GM21528 (cell line): ENCODE measurements around the gene ASCL2.
"Not testable (repeated sequence)": the region's sequence is repeated elsewhere in the genome, so short reads cannot be mapped to it uniquely, and the experiment has no call there.

Experiments
- ATAC-seq: cut with Tn5 transposase; IDR thresholded peaks from one replicate; pipeline ENCODE4 v1.9.1; 2021; ENCODE audit warnings: mild to moderate bottlenecking, moderate library complexity; ENCODE audit not compliant: unreplicated experiment, low FRiP score

The ASCL2 gene

DNA sequence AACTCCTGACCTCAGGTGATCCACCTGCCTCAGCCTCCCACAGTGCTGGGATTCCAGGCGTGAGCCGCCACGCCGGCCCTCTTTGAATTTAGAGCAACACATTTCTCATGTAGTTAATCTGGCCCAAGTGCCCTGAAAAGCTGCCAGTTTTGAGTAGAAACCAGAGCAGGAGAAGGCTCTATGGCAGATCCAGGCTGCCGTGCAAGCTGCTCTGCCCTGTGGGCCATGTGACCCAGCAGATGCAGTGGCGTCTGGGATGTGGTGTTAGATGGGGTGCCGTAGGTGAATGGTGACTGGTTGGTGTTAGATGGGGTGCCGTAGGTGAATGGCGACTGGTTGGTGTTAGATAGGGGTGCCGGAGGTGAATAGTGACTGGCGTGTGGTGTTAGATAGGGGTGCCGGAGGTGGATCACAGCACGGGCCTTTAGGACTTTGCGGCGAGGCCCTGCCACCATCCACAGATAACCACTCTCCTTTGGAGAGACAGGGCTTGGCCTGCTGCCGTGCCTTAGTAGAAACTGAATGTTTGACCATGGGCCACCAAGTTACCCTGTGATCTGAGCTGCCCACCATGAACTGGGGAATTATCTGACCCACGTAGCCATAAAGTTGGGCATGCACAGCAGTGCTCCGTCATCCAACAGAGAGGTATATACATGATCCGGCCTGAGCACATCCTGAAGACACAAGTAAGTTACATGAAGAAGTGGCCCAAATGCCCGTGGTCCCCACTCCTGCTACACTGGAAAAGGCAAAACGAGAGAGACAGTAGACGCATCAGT lies 32.7 kb downstream of the ASCL2 start:
- no peak for ATAC-seq

DNA sequence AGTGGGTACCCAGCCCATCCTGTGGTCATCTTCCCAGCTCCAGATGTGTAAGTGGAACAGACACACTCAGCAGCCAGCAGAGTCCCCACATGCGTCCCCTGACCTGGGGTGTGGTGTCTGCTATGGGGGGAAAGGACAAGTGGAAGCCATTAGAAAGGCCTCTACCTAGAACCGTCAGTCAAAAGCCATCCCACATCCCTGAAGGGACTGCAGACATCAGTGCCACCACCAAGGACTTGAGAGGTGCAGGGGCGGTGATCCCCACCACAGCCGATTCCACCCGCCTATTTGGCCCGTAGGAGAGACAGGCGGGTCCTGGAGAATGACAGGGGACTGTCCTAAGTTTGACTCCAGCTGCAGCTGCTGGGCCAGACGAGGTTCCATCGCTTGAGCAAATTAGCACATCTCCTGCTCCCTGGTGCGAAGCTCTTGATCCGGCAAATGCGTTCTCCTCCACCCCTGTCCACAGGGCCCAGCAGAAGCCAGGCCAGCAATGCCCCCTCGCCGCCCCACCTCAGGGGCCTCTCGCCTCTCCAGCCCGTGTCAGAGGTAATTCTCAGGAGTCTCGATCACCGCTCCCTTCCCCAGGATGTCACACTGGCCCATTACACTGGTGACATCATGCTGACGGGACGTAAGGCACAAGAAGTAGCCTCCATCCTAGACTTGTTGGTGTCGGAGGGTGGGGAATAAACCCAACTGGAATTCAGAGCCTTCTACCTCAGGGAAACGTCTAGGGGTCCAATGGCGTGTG lies 33.8 kb downstream of the ASCL2 start:
- not testable (repeated sequence) for ATAC-seq

DNA sequence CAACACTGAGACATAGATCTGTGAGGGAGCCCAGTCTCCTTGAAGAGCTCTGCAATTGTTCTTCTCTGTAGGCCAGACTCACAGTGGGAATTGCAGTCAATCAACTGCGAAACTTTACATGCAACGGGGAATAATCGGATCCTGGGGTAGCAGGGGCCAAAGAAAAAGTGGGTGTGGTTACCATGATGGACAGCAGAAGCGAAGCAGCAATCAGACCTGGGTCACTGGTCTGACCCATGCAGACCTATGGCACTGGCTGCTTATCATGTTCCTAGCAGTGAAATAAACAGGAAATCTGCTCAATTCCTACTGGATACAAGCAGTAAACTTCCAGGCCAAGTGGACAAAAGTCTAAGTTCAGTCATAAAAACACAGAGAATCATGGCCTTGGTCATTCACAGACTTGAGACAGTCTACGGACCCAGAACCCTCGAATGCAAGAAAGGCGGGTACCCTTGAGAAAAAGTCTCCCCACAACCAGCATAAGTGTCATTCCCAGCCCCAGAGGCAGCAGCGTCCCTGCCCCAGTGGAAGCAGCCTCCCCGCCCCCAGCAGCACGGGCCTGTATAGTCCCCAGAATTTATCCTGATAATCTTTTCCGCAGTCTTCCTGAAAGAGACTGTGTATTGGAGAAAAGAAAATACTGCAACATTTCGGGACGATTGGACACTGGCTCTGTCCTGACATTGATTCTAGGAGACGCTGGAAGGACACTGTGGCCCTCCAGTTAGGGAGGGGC lies 34.6 kb downstream of the ASCL2 start:
- no peak for ATAC-seq

DNA sequence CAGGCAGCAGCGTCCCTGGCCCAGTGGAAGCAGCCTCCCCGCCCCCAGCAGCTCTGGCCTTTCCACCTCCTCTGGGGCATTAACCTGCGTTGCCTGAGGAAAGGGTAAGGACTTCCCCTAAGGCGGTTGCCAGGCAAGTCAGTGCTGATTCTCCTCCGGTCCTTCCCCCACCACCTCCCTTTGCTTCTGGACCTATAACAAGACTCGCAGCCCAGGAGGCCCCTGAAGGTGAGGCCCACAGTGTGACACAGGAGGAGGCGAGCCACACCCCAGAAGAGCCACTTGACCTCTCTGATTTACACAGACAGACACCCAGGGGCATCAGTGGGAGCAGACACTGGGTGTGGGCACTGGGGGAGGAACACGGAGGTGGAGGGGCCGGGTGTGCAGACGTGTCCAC lies 35.4 kb downstream of the ASCL2 start:
- ATAC-seq: no peak

DNA sequence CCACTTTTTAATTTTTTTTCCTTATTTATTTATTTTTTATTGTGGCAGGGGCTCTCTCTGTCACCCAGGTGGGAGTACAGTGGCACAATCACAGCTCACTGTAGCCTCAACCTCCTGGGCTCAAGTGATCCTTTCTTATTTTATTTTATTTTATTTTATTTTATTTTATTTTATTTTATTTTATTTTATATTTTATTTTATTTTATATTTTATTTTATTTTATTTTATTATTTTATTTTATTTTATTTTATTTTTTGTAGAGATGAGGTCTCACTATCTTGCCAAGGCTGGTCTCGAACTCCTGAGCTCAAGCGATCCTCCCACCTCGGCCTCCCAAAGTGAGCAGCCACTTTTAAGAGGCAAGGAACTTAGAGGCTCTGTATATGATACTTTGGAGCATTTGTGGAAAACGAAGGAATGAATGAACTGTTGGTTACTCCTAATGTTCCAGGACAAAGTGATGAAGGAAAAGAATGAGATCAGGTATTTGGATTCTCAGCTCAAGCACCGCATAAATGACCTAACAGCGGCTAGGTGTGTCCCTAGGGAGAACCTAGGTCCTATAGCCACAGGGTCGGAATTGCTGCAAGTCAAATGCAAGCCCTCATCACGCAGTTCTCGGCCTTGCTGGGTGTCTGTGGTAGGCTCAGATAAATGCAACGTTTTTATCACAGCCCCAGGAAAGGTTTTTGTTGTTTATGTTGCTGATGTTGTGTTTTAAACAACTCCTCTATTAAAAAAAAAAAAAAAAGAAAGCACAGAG lies 36.5 kb downstream of the ASCL2 start:
- ATAC-seq: no peak

DNA sequence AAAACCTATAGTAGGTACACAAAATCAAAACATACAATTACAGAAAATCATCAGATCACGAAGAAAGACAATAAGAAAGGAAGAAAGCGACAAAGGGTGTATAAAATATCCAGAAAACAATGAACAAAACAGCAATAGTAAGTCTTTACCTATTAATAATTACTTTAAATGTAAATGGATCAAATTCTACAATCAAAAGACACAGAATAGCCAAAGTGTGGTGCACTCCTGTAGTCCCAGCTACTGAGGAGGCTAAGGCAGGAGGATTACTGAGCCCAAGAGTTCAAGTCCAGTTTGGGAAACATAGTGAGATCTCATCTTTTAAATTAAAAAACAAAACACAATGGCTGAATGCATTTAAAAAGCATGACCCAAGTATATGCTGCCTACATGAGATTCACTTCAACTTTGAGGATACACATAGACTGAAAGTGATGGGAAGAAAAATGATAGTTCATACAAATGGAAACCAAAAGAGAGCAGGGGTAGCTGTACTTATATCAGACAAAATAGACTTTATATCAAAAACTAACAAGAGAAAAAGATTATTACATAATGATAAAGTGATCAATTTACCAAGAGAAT lies 40.6 kb downstream of the ASCL2 start:
- no peak for ATAC-seq

DNA sequence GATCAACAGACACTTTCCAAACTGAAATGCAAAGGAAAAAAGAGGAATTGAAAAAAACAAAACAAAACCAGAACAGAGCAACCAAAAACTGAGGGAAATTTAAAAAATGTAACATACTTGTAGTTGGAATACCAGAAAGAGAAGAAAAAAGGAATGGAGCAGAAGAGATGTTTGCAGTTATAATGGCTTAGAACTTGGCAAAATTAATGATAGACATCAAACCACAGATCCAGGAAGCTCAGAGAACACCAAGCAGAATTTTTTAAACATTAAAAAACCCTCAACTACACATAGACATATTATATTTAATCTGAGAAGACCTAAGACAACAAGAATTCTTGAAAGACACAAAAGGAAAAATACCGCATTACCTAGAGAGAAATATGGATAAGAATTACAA lies 46.1 kb downstream of the ASCL2 start:
- ATAC-seq: no peak

DNA sequence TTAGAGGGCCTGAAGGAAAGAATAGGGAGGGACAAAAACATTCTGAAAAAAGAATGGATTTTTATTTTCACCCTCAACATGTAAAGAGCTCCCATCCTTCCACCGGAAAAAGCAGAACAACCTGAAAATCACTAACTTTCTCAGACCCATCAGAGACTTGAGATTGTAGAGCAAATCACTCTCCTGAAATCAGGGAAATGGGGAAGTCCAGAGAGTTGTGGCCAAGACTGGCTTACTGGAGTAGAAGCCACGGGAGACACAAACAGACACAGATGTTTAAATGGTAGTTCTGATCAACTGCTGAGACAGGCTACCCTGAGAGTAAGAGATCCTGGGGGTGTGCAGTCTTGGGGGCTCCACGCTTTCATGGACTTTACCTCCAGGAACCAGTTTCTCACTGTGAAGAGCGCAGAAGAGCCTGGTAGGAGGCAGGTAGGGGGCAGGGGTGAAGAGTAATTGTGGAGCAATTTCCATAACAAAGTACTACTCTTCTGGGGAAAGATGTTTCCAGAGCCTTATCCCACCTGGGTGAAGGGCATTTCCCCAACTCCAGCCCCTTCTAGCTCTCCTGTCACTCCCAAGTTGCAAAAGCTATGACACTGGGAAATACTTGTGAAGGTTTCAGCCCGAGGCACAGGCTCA lies 47.1 kb downstream of the ASCL2 start:
- no peak for ATAC-seq

DNA sequence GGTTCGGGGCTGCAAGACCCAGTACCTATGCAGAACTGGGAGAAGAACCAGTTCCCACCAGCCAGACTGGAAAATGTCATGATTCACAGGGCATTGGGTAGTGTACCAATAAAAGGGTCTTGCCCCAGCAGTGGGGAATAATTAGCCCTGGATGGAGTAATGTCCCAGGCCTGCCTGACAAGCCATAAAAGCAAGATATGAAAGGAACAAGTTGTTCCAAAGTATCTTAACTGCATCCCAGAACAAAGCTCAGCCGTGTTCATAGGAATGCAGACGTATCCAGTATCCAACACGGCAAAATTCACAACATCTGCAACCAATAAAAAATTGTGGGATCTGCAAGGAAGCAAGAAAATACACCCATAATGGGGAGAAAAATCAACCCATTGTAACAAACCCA lies 47.9 kb downstream of the ASCL2 start:
- no peak for ATAC-seq

DNA sequence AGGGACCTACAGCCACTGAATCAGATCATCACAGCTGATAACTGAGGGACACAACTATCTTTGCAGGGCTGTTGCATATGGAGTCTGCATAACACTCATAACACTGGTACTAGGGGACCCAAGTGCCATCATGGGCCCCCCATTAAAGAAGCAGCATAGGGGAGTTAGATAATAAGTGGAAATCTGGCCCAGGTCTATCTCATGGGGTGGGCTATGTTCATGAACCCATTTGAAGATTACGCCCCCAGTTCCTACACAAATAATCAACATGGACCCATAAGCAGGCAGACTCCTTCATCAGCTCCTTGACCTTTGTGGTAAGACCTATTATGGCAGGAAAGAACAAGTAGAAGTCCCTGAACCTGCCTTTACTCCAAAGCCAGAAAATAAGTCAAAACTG lies 48.8 kb downstream of the ASCL2 start:
- ATAC-seq: no peak

DNA sequence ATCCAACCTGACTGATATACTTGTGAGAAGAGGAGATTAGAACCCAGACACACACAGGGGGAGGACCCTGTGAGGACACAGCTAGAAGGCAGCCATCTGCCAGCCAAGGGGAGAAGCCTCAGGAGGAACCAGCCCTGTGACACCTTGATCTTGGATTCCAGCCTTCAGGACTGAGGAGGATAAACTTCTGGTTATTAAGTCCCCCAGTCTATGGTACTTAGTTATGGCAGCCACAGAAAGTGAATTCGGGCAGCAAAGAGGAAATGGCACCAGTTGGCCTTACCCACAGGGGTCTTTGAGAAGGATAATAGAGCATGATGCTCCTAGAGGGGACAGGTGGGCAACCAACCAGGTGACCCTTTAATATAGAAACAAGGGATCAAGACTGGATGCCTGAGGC lies 49.4 kb downstream of the ASCL2 start:
- no peak for ATAC-seq

DNA sequence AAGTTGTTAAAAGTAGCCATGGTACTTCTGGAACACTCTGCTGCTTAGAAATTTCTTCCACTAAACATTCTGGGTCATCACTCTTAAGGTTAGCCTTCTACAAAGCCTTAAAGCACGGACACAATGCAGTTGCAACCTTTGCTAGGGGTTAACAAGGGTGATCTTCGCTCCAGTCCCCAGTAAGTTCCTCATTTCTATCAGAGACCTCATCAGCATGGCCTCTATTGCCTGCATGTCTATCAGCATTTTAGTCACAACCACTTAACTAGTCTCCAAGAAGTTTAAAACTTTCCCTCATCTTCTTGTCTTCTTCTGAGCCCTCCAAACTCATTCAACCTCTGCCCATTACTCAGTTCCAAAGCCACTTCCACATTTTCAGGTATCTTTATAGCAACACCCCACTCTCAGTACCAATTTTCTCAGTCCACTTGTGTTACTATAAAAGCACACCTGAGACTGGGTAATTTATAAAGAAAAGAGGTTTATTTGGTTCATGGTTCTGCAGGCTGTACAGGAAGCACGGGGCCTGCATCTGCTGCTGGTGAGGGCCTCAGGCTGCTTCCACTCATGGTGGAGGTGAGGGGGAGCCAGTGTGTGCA lies 50.1 kb downstream of the ASCL2 start:
- ATAC-seq: no peak

DNA sequence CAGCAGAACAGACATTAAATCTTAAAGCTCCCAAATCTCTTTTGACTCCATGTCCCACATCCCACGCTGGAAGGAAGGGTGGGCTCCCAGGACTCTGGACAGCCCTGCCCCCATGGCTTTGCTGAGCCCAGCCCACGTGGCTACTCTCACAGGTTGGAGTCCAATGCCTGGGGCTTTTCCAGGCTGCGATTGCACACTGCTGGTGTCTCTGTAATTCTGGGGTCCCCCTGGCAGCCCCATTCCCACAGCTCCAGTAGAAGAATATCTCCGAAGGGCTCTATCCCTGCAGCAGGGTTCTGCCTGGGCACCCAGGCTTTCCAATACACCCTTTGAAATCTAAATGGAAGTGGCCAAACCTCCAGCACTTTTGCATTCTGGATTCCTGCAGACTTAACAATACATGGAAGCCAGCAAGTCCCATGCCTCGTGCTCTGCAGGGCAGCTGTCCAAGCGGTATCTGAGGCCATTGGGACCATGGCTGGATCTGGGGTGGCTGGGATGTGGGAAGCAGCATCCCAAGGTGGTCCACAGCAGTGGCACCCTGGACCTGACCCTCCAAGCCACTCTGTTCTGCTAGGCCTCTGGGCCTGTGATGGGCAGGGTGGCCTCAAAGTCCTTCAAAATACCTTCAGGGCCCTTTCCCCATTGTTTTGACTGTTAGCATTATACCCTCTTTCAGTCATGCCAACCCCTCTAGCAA lies 50.9 kb downstream of the ASCL2 start:
- ATAC-seq: no peak
